Naive thymus-derived CD4-positive, alpha-beta T cell (primary cell): ENCODE data around the gene NPL. TPM values are rescaled to one million over a fixed set of nuclear protein-coding genes. Genes with fewer than 3 reads are reported as not detected.

Experiments used
- ATAC-seq: fragments of 150-1000 bp; cut with Tn5 transposase; 2 replicates; pipeline ENCODE4 v1.10.0; 2021; ENCODE audit warnings: mild to moderate bottlenecking, moderate library complexity
- CTCF ChIA-PET: fragments of 350-600 bp; sonication (Branson Sonifier 250); formaldehyde crosslinking; loops from one replicate; lab custom pipeline; 2021; ENCODE audit warnings: antibody characterized with exemption; lab: Charles Lee
- POLR2A ChIA-PET: fragments of 350-600 bp; sonication (Branson Sonifier 250); formaldehyde crosslinking; loops from one replicate; lab custom pipeline; 2021; ENCODE audit warnings: antibody characterized with exemption, inconsistent platforms; lab: Charles Lee
- DNase-seq, 9 donors: peaks; one replicate each; pipeline versions ENCODE4 v3.0.0 to v3.0.0-alpha.2; 2020 to 2022; ENCODE audit warnings: mixed read lengths in 1 of 9
- H3K27ac ChIP-seq: one replicate; pipeline ENCODE4 v1.7.0; 2013; ENCODE audit warnings: mild to moderate bottlenecking, low read depth, low read length, moderate library complexity
- H3K27me3 ChIP-seq, 2 donors: one replicate each; pipeline ENCODE4 v1.7.0; 2013; ENCODE audit warnings: low read length in 2 of 2, mild to moderate bottlenecking in 2 of 2, moderate library complexity in 2 of 2; ENCODE audit not compliant: control insufficient read depth in 2 of 2, insufficient read depth in 2 of 2
- H3K36me3 ChIP-seq, 3 experiments: 1 replicate in 2 of 3; 2 replicates in 1 of 3; pipeline ENCODE4 v1.7.0; 2013; ENCODE audit warnings: low read length in 3 of 3, mild to moderate bottlenecking in 3 of 3, moderate library complexity in 1 of 3; ENCODE audit not compliant: insufficient read depth in 3 of 3, control insufficient read depth in 2 of 3
- H3K4me1 ChIP-seq, 2 donors: one replicate each; pipeline ENCODE4 v1.7.0; 2013; ENCODE audit warnings: low read length in 2 of 2, mild to moderate bottlenecking in 2 of 2, moderate library complexity in 1 of 2; ENCODE audit not compliant: control insufficient read depth in 2 of 2, insufficient read depth in 2 of 2
- H3K4me3 ChIP-seq: 2 replicates; pipeline ENCODE4 v1.7.0; 2013; ENCODE audit warnings: mild to moderate bottlenecking, low read length
- H3K9me3 ChIP-seq, 3 experiments: 1 replicate in 2 of 3; 2 replicates in 1 of 3; pipeline ENCODE4 v1.7.0; 2013; ENCODE audit warnings: low read length in 3 of 3; ENCODE audit not compliant: control insufficient read depth in 2 of 3
- H3K27ac Mint-ChIP-seq, 9 donors: one replicate each; pipeline ENCODE4 v1.8.0; 2020 to 2022; ENCODE audit warnings: mixed read lengths in 9 of 9, mild to moderate bottlenecking in 8 of 9, moderate library complexity in 5 of 9, inconsistent platforms in 2 of 9
- H3K27me3 Mint-ChIP-seq, 5 donors: one replicate each; pipeline ENCODE4 v1.8.0; 2021 to 2022; ENCODE audit warnings: mixed read lengths in 5 of 5, mild to moderate bottlenecking in 1 of 5
- H3K36me3 Mint-ChIP-seq, 5 donors: one replicate each; pipeline ENCODE4 v1.8.0; 2020 to 2022; ENCODE audit warnings: mixed read lengths in 5 of 5, mild to moderate bottlenecking in 3 of 5, inconsistent platforms in 1 of 5
- H3K4me1 Mint-ChIP-seq, 7 donors: one replicate each; pipeline ENCODE4 v1.8.0; 2020 to 2022; ENCODE audit warnings: mixed read lengths in 7 of 7, mild to moderate bottlenecking in 3 of 7, inconsistent platforms in 1 of 7
- H3K4me3 Mint-ChIP-seq, 10 donors: one replicate each; pipeline ENCODE4 v1.8.0; 2020 to 2022; ENCODE audit warnings: mild to moderate bottlenecking in 10 of 10, mixed read lengths in 10 of 10, moderate library complexity in 6 of 10, inconsistent platforms in 2 of 10
- H3K9me3 Mint-ChIP-seq, 11 donors: one replicate each; pipeline ENCODE4 v1.8.0; 2020 to 2022; ENCODE audit warnings: mixed read lengths in 11 of 11, mild to moderate bottlenecking in 4 of 11, inconsistent platforms in 1 of 11, moderate library complexity in 1 of 11
- intact Hi-C, 2 donors: fragments of 100-400 bp; cut with micrococcal nuclease; formaldehyde crosslinking; loops; one replicate each; pipeline ENCODE4 v1.15.1; 2023
- polyA plus RNA-seq, 2 donors: library from polyadenylated mRNA; unstranded; fragments of 300-500 nt; fragmentation: Illumina TruSeq; gene quantifications; one replicate each; pipeline ENCODE4 v1.2.3, GENCODE V29; 2021
- total RNA-seq, 6 experiments: library from RNA in 5 of 6; stranded (reverse) in 5 of 6; gene quantifications; 1 replicate in 5 of 6; 2 replicates in 1 of 6; pipeline ENCODE4 v1.2.3 and lab custom pipeline; 2021 to 2026

The NPL gene
- total and polyA plus RNA-seq, 7 experiments from 2014 or later = 3.0 to 20.8 (median 6.9) TPM

GRCh38 chr1:182807907-182808306 lies 18.3 kb downstream of the NPL start:
- DNase-seq (no peak), ATAC-seq (no peak)
- no peaks in the 10 kb centered on the region for H3K36me3 ChIP-seq
- POLR2A ChIA-PET = no interaction called here
- intact Hi-C loops = no loop called here
- H3K9me3 ChIP-seq = no peaks in the 10 kb centered on the region
- CTCF ChIA-PET = interaction anchor here (0.7 kb wide), 1 partner anchor 718 kb away, joined by 6 read pairs; no protein-coding TSS in a partner anchor
- no peak overlapping the region for H3K4me3 ChIP-seq
- H3K27me3 ChIP-seq = no peaks in the 10 kb centered on the region
- Mint-ChIP-seq H3K4me3 (no peak overlapping the region), H3K27ac (no peak overlapping the region), H3K9me3 (no peaks in the 10 kb centered on the region), H3K27me3 (no peaks in the 10 kb centered on the region), H3K36me3 (peaks cover 0 to 52% (median 27%) of the 10 kb centered on the region in 5 donors), H3K4me1 (no peaks in the 10 kb centered on the region)
- H3K4me1 ChIP-seq = no peaks in the 10 kb centered on the region
- no peak overlapping the region for H3K27ac ChIP-seq

DNA sequence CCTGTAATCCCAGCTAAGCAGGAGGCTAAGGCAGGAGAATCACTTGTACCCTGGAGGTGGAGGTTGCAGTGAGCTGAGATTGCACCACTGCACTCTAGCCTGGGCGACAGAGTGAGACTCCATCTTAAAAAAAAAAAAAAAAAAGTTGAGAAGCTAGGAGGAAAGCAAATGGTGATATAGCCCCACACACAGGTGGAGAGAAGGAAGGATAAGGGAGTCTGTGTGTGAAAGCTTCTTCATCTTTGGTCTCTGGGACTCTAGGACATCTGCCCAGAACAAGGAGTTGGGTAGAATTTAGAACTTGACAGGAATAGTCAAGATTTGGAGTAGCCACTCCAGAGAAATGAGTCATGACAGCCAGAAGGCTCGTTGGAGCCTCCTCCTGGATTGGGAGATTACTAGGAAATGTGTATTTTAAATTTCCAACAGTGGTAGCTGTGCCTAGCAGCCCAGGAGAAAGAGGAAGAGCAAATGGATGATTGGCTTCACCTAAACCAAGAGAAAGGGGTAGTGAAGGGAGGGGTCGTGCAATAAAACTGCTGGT lies 19.9 kb downstream of the NPL start:
- Mint-ChIP-seq H3K9me3 (no peaks in the 10 kb centered on the region), H3K4me1 (no peaks in the 10 kb centered on the region), H3K4me3 (no peak overlapping the region), H3K27ac (no peak overlapping the region), H3K36me3 (peaks cover 0 to 46% (median 30%) of the 10 kb centered on the region in 5 donors), H3K27me3 (no peaks in the 10 kb centered on the region)
- Histone ChIP-seq H3K9me3 (no peaks in the 10 kb centered on the region), H3K36me3 (no peaks in the 10 kb centered on the region), H3K27ac (no peak overlapping the region), H3K27me3 (no peaks in the 10 kb centered on the region), H3K4me1 (no peaks in the 10 kb centered on the region), H3K4me3 (no peak overlapping the region)
- POLR2A ChIA-PET = interaction anchor here (0.6 kb wide), 1 partner anchor 222 kb away, joined by 3 read pairs; no protein-coding TSS in a partner anchor
- ATAC-seq = no peak
- DNase-seq = no peak
- CTCF ChIA-PET = no interaction called here
- intact Hi-C loops = no loop called here

DNA sequence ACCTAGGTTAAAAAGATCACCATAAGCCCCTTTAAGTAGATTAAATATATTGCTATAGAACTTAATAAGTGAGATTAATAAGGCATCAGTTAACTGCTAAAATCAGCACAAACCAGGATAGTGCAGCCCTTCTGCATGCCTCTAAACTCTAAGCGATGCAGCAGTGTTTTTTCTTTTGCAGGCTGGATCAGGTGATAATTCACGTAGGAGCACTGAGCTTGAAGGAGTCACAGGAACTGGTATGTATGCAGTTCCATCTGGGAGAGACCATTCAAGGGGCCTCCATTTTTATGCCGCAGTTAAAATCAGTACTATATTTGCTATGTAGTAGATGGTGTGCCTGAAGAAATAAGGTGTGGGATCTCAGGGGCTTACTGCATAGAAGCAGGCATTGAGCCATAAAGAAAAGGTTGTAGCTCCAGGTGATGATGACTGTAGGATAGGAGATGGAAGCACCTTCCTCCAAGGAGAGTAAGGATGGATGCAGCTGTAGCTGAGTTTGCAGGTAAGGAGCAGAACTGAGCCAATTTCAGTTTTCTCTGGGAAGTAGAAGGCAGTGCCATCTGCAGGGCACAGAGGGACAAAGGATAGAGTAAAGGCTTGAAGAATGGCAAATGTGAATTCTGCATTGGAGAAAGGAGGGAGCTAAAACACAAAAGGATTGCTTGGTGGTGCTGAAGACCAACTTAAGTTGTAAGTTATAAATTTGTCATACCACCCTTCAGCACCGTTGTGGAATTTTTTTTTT lies 22.6 kb downstream of the NPL start:
- H3K27me3 ChIP-seq = no peaks in the 10 kb centered on the region
- intact Hi-C loops = no loop called here
- CTCF ChIA-PET = no interaction called here
- no peak for DNase-seq
- peaks cover 0 to 3% (median 0%) of the 10 kb centered on the region in 3 experiments for H3K36me3 ChIP-seq
- POLR2A ChIA-PET = no interaction called here
- Mint-ChIP-seq H3K27ac (no peak overlapping the region), H3K27me3 (no peaks in the 10 kb centered on the region), H3K4me3 (no peak overlapping the region), H3K36me3 (peaks cover 0 to 40% (median 23%) of the 10 kb centered on the region in 5 donors), H3K4me1 (no peaks in the 10 kb centered on the region), H3K9me3 (no peaks in the 10 kb centered on the region)
- no peak for ATAC-seq
- H3K27ac ChIP-seq = no peak overlapping the region
- no peaks in the 10 kb centered on the region for H3K9me3 ChIP-seq
- H3K4me1 ChIP-seq = no peaks in the 10 kb centered on the region
- H3K4me3 ChIP-seq = no peak overlapping the region

DNA sequence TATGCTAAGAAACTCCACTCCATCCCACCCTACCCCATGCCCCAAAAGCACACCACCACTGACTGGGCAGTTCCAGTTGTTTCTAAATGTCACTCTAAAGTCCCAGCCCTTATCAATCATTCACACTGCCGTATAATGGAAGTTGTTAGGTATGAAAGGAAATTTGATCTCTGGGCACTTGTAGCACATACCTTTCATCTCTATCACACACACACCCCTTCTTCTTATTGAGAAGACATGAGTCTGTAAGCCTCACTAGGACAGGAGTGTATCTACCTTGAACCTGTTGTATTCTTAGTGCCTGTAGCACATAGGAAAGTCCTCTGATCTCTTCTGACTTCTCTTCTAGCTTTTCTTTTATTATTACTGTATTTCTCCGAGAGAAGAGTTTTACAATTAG lies 27.3 kb downstream of the NPL start:
- H3K4me1 Mint-ChIP-seq = no peaks in the 10 kb centered on the region
- peaks cover 1 to 58% (median 40%) of the 10 kb centered on the region in 5 donors for H3K36me3 Mint-ChIP-seq
- no peaks in the 10 kb centered on the region for H3K27me3 ChIP-seq
- no peak for DNase-seq
- peaks cover 0 to 10% (median 0%) of the 10 kb centered on the region in 3 experiments for H3K36me3 ChIP-seq
- POLR2A ChIA-PET = no interaction called here
- H3K4me3 Mint-ChIP-seq = no peak overlapping the region
- no peaks in the 10 kb centered on the region for H3K9me3 Mint-ChIP-seq
- no peaks in the 10 kb centered on the region for H3K27me3 Mint-ChIP-seq
- H3K9me3 ChIP-seq = no peaks in the 10 kb centered on the region
- H3K4me3 ChIP-seq = no peak overlapping the region
- ATAC-seq = no peak
- H3K4me1 ChIP-seq = no peaks in the 10 kb centered on the region
- H3K27ac Mint-ChIP-seq = no peak overlapping the region
- intact Hi-C loops = no loop called here
- CTCF ChIA-PET = no interaction called here
- H3K27ac ChIP-seq = no peak overlapping the region

DNA sequence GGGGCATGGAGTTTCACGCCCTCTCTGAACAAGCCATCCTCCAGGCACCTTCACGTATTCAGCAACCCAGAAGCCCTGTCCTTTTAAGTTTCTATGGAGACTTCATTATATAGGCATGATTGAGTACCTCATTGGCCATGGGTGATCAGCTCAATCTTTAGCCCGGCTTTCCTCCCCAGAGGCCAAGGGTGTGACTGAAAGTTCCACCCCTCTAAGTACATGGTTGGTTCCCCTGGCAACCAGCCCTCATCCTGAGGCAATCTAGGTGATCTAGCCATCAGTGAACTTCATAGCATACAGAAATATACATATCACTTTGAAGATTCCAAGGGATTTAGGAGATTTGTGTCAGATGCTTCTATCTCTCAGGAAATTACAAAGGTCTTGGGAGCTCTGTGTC lies 28.2 kb downstream of the NPL start:
- Mint-ChIP-seq H3K4me3 (no peak overlapping the region), H3K4me1 (no peaks in the 10 kb centered on the region), H3K9me3 (no peaks in the 10 kb centered on the region), H3K27ac (no peak overlapping the region), H3K36me3 (peaks cover 1 to 58% (median 44%) of the 10 kb centered on the region in 5 donors), H3K27me3 (no peaks in the 10 kb centered on the region)
- H3K4me1 ChIP-seq = no peaks in the 10 kb centered on the region
- DNase-seq (no peak), ATAC-seq (no peak)
- H3K27me3 ChIP-seq = no peaks in the 10 kb centered on the region
- CTCF ChIA-PET = no interaction called here
- intact Hi-C loops = no loop called here
- POLR2A ChIA-PET = no interaction called here
- no peaks in the 10 kb centered on the region for H3K9me3 ChIP-seq
- no peak overlapping the region for H3K27ac ChIP-seq
- no peak overlapping the region for H3K4me3 ChIP-seq
- H3K36me3 ChIP-seq = peaks cover 0 to 10% (median 0%) of the 10 kb centered on the region in 3 experiments

- intact Hi-C loops = no loop called here
- no peaks in the 10 kb centered on the region for H3K27me3 ChIP-seq
- Mint-ChIP-seq H3K4me3 (no peak overlapping the region), H3K36me3 (peaks cover 1 to 33% (median 32%) of the 10 kb centered on the region in 5 donors), H3K27me3 (peaks cover 0 to 2% (median 0%) of the 10 kb centered on the region in 5 donors), H3K4me1 (no peaks in the 10 kb centered on the region), H3K9me3 (no peaks in the 10 kb centered on the region), H3K27ac (peak overlapping the region in 1 of 9 donors; percentile 29)
- POLR2A ChIA-PET = interaction anchor here (1.0 kb wide), 1 partner anchor 20 kb away, joined by 3 read pairs; no protein-coding TSS in a partner anchor
- CTCF ChIA-PET = no interaction called here
- H3K4me3 ChIP-seq = no peak overlapping the region
- ATAC-seq (no peak), DNase-seq (no peak)
- H3K27ac ChIP-seq = no peak overlapping the region
- no peaks in the 10 kb centered on the region for H3K4me1 ChIP-seq
- H3K36me3 ChIP-seq = no peaks in the 10 kb centered on the region
- H3K9me3 ChIP-seq = no peaks in the 10 kb centered on the region
These were observed 33.6 kb downstream of the NPL start for GRCh38 chr1:182823220-182823619.
